ENCODE results near the gene WDFY2.

The WDFY2 gene

DNA sequence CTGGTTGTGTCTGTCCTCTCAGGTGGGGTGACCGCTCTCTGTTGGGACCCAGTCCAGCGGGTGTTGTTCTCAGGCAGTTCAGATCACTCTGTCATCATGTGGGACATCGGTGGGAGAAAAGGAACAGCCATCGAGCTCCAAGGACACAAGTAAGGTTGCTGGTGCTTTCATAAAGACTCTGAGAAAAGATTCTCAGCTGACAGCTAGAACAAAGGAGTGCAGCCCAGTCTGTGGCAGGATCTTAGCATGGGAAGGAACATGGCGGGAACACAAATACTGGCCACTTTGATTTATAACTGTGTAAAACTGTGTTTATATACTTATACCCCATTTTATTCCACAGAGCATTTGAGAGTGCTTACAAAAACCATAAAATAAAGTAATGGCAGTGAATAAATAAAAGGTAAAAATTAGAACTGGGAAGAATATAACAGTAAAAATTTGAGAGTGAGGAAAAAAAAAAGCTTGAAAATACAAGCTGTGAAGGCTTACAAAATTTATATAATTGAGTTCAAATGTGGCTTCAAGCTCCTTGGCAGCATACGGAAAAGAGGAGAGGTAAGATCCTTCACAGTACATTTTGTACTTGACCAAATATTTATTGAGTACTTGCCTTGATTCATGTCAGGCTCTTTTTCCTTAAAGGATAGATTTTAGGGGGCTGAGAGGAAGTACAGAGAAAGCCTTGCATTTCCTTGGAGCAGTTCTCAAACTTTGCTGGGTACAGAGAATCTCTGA is 154.9 kb downstream of the WDFY2 start:
- Histone ChIP-seq H3K27ac (ENCODE audit: low read length) (no peak overlapping the region), H3K36me3 (ENCODE audit: insufficient read depth, low read depth, low read length) (peaks cover 73% of the 10 kb centered on the region), H3K4me1 (ENCODE audit: insufficient read depth, low read length) (no peaks in the 10 kb centered on the region), H3K9me3 (ENCODE audit: insufficient read depth, low read depth, low read length) (no peaks in the 10 kb centered on the region), H3K9ac (ENCODE audit: low read depth, low read length) (no peak overlapping the region), H3K4me3 (ENCODE audit: low read length) (no peak overlapping the region), H3K27me3 (ENCODE audit: insufficient read depth, low read length) (no peaks in the 10 kb centered on the region)

GRCh38 chr13:51740698-51741097 is 156.4 kb downstream of the WDFY2 start:
- no peak overlapping the region for H3K4me3 ChIP-seq (ENCODE audit: low read length)
- H3K27me3 ChIP-seq (ENCODE audit: insufficient read depth, low read length) = no peaks in the 10 kb centered on the region
- H3K9ac ChIP-seq (ENCODE audit: low read depth, low read length) = no peak overlapping the region
- no peaks in the 10 kb centered on the region for H3K4me1 ChIP-seq (ENCODE audit: insufficient read depth, low read length)
- peaks cover 64% of the 10 kb centered on the region for H3K36me3 ChIP-seq (ENCODE audit: insufficient read depth, low read depth, low read length)
- no peaks in the 10 kb centered on the region for H3K9me3 ChIP-seq (ENCODE audit: insufficient read depth, low read depth, low read length)
- H3K27ac ChIP-seq (ENCODE audit: low read length) = no peak overlapping the region

DNA sequence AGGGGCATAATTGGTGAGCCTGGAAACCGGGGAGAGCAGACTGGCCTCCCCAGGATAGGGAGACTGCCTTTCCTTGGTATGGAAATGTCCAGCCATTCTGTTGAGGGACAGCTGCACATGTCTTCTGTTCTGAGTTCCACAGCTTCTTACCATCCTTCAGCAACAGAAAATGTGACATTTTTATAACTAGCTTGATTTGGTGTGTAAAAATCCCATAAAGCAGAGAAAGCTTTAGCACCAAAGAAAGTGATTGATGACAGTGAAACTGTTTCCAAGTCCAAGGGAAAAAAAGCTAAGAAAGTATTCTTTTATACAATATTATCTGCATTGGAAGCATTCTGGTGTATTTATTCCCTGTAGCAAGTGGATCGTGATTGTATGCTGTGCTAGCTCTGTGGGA is 157.8 kb downstream of the WDFY2 start:
- no peaks in the 10 kb centered on the region for H3K27me3 ChIP-seq (ENCODE audit: insufficient read depth, low read length)
- H3K4me3 ChIP-seq (ENCODE audit: low read length) = no peak overlapping the region
- no peak overlapping the region for H3K27ac ChIP-seq (ENCODE audit: low read length)
- peaks cover 72% of the 10 kb centered on the region for H3K36me3 ChIP-seq (ENCODE audit: insufficient read depth, low read depth, low read length)
- H3K9me3 ChIP-seq (ENCODE audit: insufficient read depth, low read depth, low read length) = no peaks in the 10 kb centered on the region
- H3K9ac ChIP-seq (ENCODE audit: low read depth, low read length) = no peak overlapping the region
- H3K4me1 ChIP-seq (ENCODE audit: insufficient read depth, low read length) = no peaks in the 10 kb centered on the region

GRCh38 chr13:51742611-51743010 is 158.3 kb downstream of the WDFY2 start:
- no peak overlapping the region for H3K27ac ChIP-seq (ENCODE audit: low read length)
- no peak overlapping the region for H3K4me3 ChIP-seq (ENCODE audit: low read length)
- peaks cover 78% of the 10 kb centered on the region for H3K36me3 ChIP-seq (ENCODE audit: insufficient read depth, low read depth, low read length)
- H3K9ac ChIP-seq (ENCODE audit: low read depth, low read length) = no peak overlapping the region
- no peaks in the 10 kb centered on the region for H3K4me1 ChIP-seq (ENCODE audit: insufficient read depth, low read length)
- H3K27me3 ChIP-seq (ENCODE audit: insufficient read depth, low read length) = no peaks in the 10 kb centered on the region
- peaks cover 4% of the 10 kb centered on the region; the same call in 1 of the 2 replicates for H3K9me3 ChIP-seq (ENCODE audit: insufficient read depth, low read depth, low read length)

DNA sequence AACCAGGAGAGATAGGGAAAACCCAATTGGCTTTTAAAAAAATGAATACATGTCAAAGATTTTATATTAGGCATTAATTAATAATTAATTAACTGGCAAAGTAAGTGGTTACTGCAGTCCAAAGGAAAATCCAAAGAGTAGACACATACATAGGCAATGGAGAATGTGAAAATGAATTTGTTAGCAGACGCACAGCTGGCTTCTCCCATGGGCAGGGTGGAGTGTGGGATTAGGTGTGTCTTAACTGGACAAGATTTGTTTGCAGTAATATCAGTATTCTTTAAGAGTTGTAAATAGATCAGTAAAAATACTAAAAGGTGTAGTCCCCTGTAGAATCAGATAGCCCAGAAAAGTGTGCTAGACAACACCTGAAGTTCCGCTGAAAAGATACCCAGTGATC is 161.0 kb downstream of the WDFY2 start:
- Histone ChIP-seq H3K9ac (ENCODE audit: low read depth, low read length) (no peak overlapping the region), H3K4me3 (ENCODE audit: low read length) (no peak overlapping the region), H3K27ac (ENCODE audit: low read length) (no peak overlapping the region), H3K4me1 (ENCODE audit: insufficient read depth, low read length) (no peaks in the 10 kb centered on the region), H3K36me3 (ENCODE audit: insufficient read depth, low read depth, low read length) (peaks cover 71% of the 10 kb centered on the region), H3K9me3 (ENCODE audit: insufficient read depth, low read depth, low read length) (peaks cover 19% of the 10 kb centered on the region), H3K27me3 (ENCODE audit: insufficient read depth, low read length) (no peaks in the 10 kb centered on the region)

DNA sequence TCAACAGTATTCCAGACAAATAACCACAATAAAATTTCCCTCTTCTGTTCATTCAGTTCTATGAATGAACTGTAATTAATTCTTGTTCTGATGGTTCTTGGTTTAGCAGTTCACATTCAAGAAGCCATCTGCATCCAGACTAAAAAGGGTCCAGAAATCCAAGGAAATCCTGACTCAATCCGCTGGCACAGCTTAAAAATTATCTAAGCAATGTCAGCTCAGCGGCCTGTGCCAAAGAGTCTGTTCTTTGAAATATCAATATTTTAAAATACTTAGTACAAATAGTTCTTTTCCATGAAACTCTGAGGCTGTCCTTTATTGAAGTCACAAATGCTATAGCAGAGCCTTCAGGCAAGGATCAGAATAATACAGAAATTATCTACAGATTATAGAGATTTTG is 162.5 kb downstream of the WDFY2 start:
- Histone ChIP-seq H3K9ac (ENCODE audit: low read depth, low read length) (no peak overlapping the region), H3K27me3 (ENCODE audit: insufficient read depth, low read length) (no peaks in the 10 kb centered on the region), H3K27ac (ENCODE audit: low read length) (no peak overlapping the region), H3K4me3 (ENCODE audit: low read length) (no peak overlapping the region), H3K36me3 (ENCODE audit: insufficient read depth, low read depth, low read length) (peaks cover 62% of the 10 kb centered on the region), H3K4me1 (ENCODE audit: insufficient read depth, low read length) (no peaks in the 10 kb centered on the region), H3K9me3 (ENCODE audit: insufficient read depth, low read depth, low read length) (peaks cover 19% of the 10 kb centered on the region)

DNA sequence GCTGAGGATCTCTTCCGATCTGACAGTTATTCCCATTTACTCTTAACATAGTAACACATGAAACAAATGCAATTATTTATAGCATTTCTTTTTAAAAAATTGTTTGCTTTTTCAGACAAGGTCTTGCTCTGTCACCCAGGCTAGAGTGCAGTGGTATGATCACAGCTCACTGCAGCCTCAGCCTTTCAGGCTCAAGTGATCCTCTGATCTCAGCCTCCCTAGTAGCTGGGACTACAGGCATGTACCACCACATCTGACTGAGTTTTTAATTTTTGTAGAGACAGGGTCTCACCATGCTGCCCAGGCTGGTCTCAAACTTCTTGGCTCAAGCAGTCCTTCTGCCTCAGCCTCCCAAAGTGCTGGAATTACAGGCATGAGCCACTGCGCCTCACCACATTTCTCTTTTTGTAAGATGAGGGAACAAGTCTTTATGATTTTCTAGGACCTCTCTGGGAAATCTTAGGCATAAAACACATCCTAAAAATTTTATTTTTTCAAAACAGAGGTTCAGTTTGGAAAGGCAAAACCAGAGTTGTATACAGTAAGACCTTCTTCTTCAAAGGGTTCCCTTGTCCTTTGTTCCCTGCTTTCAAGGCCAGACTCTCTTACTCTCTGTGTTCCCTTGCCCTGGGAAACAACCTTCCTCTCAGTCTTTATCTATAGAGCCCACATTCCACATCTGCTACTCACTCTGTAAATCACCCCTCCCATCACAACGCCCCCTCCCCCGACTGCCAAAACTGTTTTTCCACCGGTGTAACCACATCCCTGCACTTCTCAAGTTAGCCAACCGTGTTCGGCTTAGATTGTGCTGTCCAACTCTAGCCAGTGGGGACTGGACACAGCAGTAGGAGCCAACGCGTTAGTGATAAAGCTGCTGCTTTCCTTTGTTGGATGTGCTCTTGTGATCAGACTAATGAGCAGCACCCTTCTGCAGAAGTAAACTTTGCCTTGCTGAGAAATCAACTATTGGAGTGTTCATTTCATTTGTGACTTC is 163.5 kb downstream of the WDFY2 start:
- no peak overlapping the region for H3K9ac ChIP-seq (ENCODE audit: low read depth, low read length)
- H3K36me3 ChIP-seq (ENCODE audit: insufficient read depth, low read depth, low read length) = peaks cover 62% of the 10 kb centered on the region
- no peaks in the 10 kb centered on the region for H3K27me3 ChIP-seq (ENCODE audit: insufficient read depth, low read length)
- H3K4me3 ChIP-seq (ENCODE audit: low read length) = no peak overlapping the region
- H3K27ac ChIP-seq (ENCODE audit: low read length) = no peak overlapping the region
- H3K9me3 ChIP-seq (ENCODE audit: insufficient read depth, low read depth, low read length) = peaks cover 19% of the 10 kb centered on the region
- H3K4me1 ChIP-seq (ENCODE audit: insufficient read depth, low read length) = no peaks in the 10 kb centered on the region

- H3K4me1 ChIP-seq (ENCODE audit: insufficient read depth, low read length) = no peaks in the 10 kb centered on the region
- no peak overlapping the region for H3K4me3 ChIP-seq (ENCODE audit: low read length)
- peaks cover 95% of the 10 kb centered on the region for H3K36me3 ChIP-seq (ENCODE audit: insufficient read depth, low read depth, low read length)
- no peaks in the 10 kb centered on the region for H3K27me3 ChIP-seq (ENCODE audit: insufficient read depth, low read length)
- no peak overlapping the region for H3K9ac ChIP-seq (ENCODE audit: low read depth, low read length)
- no peak overlapping the region for H3K27ac ChIP-seq (ENCODE audit: low read length)
- H3K9me3 ChIP-seq (ENCODE audit: insufficient read depth, low read depth, low read length) = no peaks in the 10 kb centered on the region
These were observed 172.4 kb downstream of the WDFY2 start for GRCh38 chr13:51756651-51757050.

GRCh38 chr13:51758691-51759090 is 174.4 kb downstream of the WDFY2 start:
- Histone ChIP-seq H3K4me1 (ENCODE audit: insufficient read depth, low read length) (no peaks in the 10 kb centered on the region), H3K9ac (ENCODE audit: low read depth, low read length) (no peak overlapping the region), H3K4me3 (ENCODE audit: low read length) (no peak overlapping the region), H3K36me3 (ENCODE audit: insufficient read depth, low read depth, low read length) (peaks cover 92% of the 10 kb centered on the region), H3K9me3 (ENCODE audit: insufficient read depth, low read depth, low read length) (no peaks in the 10 kb centered on the region), H3K27me3 (ENCODE audit: insufficient read depth, low read length) (no peaks in the 10 kb centered on the region), H3K27ac (ENCODE audit: low read length) (no peak overlapping the region)

DNA sequence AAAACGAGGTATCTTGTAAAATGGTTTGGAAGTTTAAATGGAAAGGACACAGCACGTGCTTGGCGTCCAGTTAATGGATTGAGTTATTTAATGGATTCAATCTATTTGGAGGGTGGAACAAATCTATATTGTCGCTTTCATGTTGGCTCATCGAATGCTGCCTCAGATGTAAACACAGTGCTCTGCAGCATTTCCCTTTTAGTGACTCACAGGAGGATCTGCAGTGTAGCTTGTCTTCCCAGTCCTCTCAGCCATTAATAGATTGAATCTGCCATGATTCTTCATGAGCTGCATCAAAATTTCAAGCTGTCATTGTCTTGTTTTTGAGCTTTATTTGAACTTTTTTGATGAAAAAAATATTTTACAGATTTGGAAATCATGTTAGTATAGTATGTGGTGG is 175.0 kb downstream of the WDFY2 start:
- H3K9ac ChIP-seq (ENCODE audit: low read depth, low read length) = no peak overlapping the region

DNA sequence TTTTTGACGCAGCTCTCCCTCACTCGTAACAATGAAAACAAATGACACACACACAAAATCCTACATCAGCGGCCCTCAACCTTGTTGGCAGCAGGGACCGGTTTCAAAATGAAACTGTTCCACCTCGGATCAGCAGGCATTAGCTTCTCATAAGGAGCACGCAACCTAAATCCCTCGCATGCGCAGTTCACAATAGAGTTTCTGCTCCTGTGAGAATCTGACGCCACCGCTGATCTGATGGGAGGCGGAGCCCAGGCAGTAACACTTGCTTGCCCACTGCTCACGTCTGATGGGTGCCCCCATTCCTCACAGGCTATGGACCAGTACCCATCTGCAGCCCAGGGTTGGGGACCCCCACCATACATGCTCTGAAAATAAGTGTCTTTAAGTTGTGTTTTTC is 176.3 kb downstream of the WDFY2 start:
- Histone ChIP-seq H3K4me1 (ENCODE audit: insufficient read depth, low read length) (no peaks in the 10 kb centered on the region), H3K36me3 (ENCODE audit: insufficient read depth, low read depth, low read length) (peaks cover 79% of the 10 kb centered on the region), H3K27me3 (ENCODE audit: insufficient read depth, low read length) (no peaks in the 10 kb centered on the region), H3K4me3 (ENCODE audit: low read length) (no peak overlapping the region), H3K9me3 (ENCODE audit: insufficient read depth, low read depth, low read length) (no peaks in the 10 kb centered on the region), H3K9ac (ENCODE audit: low read depth, low read length) (no peak overlapping the region), H3K27ac (ENCODE audit: low read length) (no peak overlapping the region)

More for the DNA sequence above, 175.0 kb downstream of the WDFY2 start:
- H3K36me3 ChIP-seq (ENCODE audit: insufficient read depth, low read depth, low read length) = peaks cover 89% of the 10 kb centered on the region
- H3K27me3 ChIP-seq (ENCODE audit: insufficient read depth, low read length) = no peaks in the 10 kb centered on the region
- H3K27ac ChIP-seq (ENCODE audit: low read length) = no peak overlapping the region
- H3K4me1 ChIP-seq (ENCODE audit: insufficient read depth, low read length) = no peaks in the 10 kb centered on the region
- H3K4me3 ChIP-seq (ENCODE audit: low read length) = no peak overlapping the region
- H3K9me3 ChIP-seq (ENCODE audit: insufficient read depth, low read depth, low read length) = no peaks in the 10 kb centered on the region
